HG03095 (cell line): ENCODE data around the gene LPIN3.
A peak's percentile ranks its signal among the peaks of the same experiment; 100 is the strongest.

ENCODE experiments used
- ATAC-seq: cut with Tn5 transposase; IDR thresholded peaks from one replicate; pipeline ENCODE4 v1.9.1; 2021; ENCODE audit warnings: moderate library complexity; ENCODE audit not compliant: unreplicated experiment

LPIN3 gene

GRCh38 chr20:41320976-41321375 lies 19.6 kb upstream of the LPIN3 start:
- ATAC-seq = no peak

DNA sequence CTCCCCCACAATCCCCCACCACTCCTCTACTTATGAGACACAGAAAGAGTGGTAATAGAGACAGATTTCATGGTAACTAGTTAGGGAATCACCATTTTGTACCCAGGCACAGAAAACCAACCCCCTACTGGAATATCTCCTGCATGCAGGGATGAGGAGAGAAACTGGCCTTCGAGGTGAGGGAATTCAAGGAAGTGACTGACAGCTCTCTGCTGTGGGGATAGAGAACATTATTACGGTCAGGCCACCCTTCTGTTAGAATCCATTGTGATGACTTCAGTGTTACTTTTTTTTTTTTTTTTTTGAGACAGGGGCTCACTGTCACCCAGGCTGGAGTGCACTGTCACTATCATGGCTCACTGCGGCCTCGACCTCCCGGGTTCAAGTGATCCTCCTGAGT lies 13.4 kb upstream of the LPIN3 start:
- ATAC-seq = no peak

- peak; percentile 77 for ATAC-seq
Measured at GRCh38 chr20:41329435-41330342, 10.9 kb upstream of the LPIN3 start.

- no peak for ATAC-seq
Measured at GRCh38 chr20:41330343-41330720, 10.3 kb upstream of the LPIN3 start.

DNA sequence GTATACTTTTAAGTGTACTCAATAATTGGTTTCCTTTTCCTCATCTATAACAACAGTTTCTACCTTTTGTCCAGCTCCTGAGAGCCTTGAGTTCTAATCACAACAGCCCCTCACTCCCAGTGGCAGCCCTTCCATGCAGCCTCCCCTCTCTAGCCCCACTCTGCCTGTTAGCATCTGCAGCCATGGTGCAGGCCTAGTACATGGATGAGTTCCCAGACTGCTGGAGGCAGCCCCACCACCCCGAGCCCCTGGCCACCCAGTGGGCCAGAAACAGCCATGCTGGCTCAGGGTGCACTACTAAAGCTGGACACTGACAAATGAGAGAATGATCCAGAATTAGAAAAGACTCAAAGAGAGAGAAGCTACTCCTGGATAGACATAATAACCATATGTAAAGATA lies 9.7 kb upstream of the LPIN3 start:
- ATAC-seq = no peak

DNA sequence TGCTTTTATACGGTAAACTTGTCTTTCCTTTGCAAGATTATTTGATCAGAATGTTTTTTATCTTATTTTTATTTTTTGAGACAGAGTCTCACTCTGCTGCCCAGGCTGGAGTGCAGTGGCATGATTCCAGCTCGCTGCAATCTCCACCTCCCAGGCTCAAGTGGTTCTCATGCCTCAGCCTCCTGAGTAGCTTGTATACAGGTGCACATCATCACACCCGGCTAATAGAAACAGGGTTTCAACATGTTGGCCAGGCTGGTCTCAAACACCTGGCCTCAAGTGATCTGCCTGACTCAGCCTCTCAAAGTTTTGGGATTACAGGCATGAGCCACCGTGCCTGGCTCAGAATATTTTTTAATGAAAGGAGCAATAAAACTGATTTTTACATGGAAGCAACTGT lies 8.9 kb upstream of the LPIN3 start:
- ATAC-seq = no peak

DNA sequence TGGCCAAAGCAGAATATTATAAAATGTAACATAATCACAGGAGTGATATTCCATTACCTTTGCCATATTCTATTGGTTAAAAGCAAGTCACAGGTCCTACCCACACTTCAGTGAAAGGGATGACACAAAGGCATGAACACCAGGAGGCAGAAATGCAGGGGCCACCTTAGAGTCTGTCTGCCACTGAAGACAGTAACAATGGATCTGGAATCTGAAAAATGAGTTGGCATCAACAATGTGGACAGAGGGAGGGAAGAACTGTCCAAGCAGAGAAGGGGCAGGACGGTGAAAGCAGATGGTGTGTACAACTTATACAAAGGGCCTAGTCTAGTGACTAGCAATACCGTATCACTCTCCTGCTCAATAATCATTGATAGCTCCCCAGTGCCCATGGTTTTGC lies 6.6 kb upstream of the LPIN3 start:
- ATAC-seq = no peak

GRCh38 chr20:41334443-41335421 lies 5.9 kb upstream of the LPIN3 start:
- ATAC-seq = no peak

DNA sequence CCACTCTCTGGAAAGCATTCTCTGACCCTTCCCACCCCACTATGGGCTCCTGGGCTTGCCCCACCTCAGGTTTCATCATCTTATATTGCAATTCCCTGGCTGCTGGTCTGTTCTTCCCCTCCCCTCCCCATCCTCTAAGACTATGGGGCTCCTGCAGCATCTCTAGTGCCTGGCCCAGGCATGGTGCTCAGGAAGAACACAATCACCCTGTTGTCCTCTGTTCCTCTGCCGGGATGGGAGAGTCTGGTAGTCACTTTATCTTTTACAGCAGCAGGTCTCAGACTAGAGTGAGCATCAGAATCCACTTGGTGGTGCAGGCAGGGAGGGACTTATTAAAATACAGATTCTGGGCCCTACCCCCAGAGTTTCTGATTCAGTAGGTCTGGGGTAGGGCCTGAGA lies 5.0 kb upstream of the LPIN3 start:
- no peak for ATAC-seq

DNA sequence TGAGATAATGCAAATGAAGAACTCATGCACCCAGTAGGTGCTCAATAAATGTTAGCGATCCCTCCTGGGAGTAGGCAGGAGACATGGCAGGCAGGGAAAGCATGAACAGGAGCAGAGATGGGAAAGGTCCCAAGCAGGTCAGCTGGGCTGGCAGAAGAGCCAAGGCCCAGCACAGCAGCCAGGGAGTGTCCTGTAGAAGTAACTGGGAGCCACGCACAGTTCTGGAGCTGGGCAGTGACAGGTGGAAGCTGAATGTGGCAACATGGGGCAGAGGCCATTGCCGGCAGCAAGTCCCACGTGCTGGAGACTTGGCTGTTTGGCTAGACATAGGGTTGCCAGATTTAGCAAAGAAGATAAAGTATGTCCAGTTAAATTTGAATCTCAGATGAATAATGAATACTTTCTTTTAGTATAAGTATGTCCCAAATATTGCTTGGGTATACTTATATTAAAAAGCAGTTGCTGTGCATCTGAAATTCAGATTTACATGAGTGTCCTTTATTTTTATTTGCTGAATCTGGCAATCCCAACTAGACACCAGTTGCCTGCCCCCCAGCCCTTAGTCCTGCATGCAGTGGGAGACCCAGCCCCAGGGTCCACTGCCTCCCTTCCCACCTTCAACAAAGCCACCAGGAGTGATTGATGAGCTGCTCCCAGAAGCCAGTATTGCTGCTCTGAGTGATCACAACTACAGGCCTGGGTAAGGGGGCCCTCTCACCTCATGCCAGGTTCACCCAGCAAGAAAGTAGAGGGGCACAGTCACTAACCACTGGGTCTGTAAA lies 3.7 kb upstream of the LPIN3 start:
- ATAC-seq = no peak

DNA sequence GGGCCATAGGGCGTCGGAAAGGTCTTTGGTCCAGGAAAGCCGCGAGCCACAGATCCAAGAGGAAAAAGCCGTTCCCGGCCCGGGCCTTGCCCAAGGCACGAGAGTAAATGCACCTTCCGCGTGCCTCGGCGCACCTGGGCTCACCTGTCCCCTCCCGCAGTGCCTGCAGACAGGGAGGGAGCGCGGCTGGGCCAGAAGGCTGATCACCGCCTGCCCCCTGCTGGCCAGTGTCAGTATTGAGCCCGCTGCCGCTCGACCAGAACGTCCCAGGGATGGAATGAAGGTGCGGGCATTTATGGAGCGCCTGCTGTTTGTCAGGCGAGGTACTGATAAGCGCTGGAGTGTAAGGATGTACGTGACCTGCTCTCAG lies 679 bp upstream of the LPIN3 start:
- no peak for ATAC-seq

DNA sequence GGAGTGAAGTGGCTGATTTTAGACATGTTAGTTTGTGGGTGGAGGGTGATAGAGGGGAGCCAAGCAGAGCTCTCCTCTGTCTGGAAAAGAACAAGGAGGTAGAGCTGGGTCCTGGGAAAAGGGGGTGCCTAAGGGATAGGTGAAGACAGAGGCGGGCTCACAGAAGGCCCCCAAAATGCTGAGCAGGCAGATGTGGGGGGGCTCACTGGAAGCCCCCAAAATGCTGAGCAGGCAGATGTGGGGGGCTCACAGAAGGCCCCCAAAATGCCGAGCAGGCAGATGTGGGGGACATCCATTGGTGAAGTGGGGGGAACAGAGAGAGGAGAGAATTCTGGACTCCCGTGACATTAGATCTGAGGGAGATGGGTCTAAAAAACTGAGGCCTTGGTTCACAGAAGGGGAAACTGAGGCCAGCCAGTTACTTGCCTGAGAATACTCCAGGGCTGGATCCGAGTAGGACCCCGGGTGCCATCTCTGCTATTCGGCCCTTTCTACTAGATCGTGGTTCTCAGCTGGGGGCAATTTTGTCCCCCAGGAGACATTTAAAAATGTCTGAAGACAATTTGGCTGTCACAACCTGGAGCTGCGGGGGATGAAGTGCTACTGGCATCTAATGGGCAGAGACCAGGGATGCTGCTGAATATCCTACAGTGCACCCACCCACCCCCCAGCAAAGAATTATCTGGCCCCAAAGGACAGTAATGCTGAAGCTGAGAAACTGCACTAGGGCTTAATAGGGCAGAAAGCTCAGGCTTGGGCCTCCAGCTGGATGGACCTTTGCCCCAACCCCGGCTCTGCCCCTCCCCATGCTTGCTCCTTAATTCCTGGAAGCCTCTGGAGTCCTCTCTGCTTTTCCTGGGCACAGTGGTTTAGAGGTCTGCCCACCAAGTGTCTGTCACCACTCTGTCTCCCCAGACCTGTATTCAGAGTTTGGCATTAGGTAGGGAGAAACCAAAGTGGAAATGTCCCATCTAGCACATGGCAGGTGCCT lies 2.1 kb downstream of the LPIN3 start:
- ATAC-seq = no peak

- no peak for ATAC-seq
Measured at GRCh38 chr20:41344477-41344876, 3.9 kb downstream of the LPIN3 start.

GRCh38 chr20:41344938-41345728 lies 4.5 kb downstream of the LPIN3 start:
- no peak for ATAC-seq

- ATAC-seq = no peak
Measured at GRCh38 chr20:41345729-41346067, 5.1 kb downstream of the LPIN3 start.

DNA sequence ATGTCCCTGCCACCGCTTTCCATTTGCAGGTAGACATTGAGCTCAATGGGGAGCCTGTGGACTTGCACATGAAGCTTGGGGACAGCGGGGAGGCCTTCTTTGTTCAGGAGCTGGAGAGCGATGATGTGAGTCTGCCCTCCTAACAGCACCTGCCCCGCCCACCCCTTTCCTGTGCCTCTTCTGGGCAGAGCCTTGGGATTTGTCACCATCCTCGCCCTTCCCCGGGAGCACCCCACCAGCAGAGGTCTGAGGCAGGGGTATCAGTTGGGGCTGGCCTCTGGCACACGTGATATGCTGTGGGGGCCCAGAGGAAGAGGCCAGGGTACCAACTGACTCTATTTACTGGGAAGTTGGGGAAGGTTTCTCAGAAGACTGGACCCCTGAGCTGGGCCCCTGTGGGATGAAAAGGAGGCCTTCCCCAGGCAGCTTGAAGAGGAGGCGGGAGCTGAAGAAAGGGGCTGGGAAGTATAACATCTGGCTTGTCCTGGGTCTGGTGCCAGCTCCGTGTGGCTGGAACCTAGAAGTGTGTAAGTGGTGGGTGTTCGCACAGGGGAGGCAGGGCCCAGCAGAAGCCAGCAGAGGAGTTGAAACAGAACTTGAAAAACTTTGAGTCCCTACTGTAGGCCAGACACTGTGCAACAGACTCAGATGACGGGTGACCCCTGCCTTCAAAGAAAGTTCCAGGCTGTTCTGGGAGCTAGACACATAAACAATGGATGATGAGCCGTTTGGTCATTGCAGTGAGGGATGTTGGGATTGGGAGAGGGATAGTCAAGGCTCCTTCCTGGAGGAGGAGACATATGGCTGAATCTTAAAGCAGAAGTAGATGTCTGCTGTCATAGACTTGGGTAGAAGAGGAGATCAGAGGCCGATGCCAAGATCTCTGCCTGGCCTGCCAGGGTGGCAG lies 7.2 kb downstream of the LPIN3 start:
- ATAC-seq = no peak

- ATAC-seq = no peak
Measured at GRCh38 chr20:41348430-41349172, 8.0 kb downstream of the LPIN3 start.

DNA sequence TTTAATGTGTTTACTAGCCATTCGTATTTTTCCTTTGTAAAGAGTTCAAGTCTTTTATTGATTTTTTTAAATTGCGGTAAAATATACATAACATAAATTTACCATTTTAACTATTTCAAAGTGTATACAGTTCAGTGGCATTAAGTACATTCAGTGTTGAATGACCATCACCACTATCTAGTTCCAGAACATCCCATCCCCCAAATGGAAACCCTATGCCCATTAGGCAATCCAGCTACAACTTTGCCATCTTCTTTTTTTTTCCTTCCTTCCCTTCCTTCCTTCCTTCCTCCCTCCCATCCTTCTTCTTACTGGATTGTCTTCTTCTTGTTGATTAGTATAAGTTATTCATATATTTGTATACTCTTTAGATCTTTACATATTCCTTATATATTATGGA lies 8.6 kb downstream of the LPIN3 start:
- ATAC-seq = no peak
